Posterior cingulate gyrus (tissue), 11 donors: ENCODE results near the gene SUPT4H1.

Source experiments
- DNase-seq, 10 donors: peaks; one replicate each; pipeline versions ENCODE4 v3.0.0 to v3.0.0-alpha.2; 2020 to 2021; ENCODE audit warnings: mixed read lengths in 3 of 10
- intact Hi-C: fragments of 100-400 bp; cut with DNase I; formaldehyde crosslinking; loops from one replicate; pipeline ENCODE4 v1.15.1; 2023

The SUPT4H1 gene

DNA sequence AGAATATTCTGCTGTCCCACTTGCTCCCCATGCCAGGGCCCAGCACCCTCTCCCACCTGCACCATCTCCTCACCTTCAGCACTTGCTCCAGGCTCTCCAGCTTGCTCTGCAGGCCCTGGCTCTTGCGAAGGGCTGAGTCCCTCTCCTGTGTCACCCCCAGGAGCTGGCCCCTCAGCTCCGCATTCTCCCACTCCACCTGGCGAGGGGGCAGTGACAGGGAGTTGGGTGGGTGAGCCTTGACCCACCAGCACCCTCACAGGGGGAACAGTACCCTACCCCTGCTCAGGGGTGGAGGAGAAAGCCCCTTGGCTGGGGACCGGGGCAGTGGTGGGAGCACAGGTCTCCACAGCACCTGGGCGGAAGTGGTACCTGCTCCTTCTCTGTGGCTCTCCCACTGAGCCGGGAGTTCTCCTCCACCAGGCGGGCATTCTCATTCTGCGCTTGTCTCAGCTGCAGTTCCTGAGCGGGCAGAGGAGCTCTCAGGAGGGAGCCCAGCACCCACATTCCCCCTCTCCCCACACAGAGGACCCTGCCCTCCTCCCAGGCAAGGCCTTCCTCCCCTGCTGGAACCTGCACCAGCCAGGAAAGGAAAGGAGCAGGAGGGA lies 29.3 kb downstream of the SUPT4H1 start:
- intact Hi-C loops, result no loop called here
- peak in 3 of 10 donors; percentile 62 to 67 (median 67) for DNase-seq

DNA sequence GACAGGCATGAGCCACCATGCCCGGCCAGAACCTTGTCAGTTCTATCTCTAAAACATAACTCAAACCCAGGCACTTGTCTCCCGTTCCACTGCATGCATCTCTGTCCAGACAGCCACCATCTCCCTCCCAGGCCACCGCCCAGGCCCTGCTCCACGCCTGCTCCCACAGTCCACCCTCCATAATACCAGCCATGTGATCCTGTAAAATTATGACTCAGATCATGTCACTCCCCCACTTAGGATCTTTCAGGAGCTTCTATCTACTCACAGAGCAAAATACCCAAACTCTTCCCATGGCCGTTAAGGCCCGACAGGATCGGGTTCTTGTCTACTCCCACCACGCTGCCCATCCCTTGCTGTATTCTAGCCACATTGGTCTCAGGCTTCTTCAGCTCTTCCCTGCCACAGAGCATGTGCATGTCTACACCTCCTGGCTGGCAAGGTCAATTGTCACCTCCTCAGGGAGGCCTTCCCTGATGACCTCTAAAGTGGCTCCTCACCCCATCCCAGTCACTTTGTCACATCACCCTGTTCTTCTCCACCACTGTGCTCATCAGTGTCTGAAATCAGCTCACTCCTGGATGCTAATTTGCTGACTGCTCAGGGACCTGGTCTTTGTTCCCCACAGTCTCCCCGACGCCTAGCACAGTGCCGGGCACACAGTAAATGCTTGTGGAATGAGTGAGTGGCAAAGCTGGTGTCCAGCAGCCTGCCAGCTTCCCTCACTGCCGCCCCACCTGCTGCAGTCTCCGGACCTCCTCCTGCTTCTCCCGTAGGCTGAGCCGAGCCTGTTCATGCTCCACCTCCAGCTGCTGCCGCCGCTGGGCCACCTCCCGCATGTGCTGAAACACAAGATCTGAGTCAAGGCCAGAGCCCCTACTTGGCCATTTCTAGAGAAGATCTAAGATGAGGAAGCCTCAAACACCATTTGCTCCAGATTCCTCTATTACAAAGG lies 30.2 kb downstream of the SUPT4H1 start:
- DNase-seq, result peak in 3 of 10 donors; percentile 73 to 83 (median 82)
- intact Hi-C loops, result no loop called here

DNA sequence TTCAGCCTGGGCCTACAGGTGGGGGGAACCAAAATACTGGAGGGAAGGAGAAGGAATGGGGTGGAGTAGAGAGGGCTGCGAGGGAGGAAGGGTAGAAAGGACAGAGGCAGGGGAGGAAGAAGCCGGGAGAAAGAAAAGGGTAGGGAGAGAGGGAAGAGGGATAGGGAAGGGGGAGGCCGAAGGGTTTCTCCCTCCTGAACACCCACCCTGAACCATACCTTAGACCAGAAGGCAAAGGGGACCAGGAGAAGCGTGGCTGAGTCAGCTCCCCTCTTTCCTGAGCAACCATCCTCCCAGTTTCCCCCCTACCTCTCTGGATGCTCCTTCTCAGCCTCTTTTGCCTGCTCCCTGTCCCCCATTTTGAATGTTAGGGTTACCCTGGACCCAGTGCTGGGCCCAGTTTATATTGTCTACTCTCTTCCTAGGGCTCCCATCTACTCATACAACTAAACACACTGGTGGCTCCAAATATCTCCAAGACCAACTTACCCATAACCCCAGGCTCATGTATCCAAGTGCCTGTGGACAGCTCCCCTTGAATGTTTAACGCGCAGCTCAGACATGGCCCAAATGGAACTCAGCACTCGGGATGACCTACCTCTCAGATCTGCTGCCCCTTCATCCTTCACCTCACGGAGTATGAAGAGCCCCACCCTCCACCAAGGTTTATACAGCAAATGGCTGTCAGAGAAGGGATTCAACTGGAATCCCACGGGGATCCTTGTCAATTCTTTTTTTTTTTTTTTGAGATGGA lies 31.3 kb downstream of the SUPT4H1 start:
- peak in 4 of 10 donors; percentile 2 to 16 (median 8) for DNase-seq
- intact Hi-C loops, result no loop called here

DNA sequence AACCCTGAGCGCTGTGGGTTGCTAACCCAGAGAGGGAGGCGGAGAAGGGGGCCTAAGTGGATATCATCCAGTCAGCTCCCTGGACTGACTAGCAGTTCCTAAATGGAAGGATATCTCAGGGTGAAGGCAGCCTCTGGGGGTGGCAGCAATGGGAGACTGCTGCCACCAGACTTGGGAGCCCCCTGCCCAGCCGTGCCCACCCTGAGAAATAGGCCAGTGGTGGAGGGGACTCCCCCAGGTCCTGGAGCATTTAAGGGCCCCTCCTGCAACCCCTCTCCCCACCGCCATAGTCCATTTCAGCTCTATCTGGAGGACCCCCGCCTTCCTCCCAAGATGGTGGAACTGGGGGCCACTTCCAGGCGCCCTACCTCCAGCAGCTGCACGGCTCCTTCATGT lies 31.8 kb downstream of the SUPT4H1 start:
- DNase-seq, result peak in 3 of 10 donors; percentile 26 to 45 (median 36)

DNA sequence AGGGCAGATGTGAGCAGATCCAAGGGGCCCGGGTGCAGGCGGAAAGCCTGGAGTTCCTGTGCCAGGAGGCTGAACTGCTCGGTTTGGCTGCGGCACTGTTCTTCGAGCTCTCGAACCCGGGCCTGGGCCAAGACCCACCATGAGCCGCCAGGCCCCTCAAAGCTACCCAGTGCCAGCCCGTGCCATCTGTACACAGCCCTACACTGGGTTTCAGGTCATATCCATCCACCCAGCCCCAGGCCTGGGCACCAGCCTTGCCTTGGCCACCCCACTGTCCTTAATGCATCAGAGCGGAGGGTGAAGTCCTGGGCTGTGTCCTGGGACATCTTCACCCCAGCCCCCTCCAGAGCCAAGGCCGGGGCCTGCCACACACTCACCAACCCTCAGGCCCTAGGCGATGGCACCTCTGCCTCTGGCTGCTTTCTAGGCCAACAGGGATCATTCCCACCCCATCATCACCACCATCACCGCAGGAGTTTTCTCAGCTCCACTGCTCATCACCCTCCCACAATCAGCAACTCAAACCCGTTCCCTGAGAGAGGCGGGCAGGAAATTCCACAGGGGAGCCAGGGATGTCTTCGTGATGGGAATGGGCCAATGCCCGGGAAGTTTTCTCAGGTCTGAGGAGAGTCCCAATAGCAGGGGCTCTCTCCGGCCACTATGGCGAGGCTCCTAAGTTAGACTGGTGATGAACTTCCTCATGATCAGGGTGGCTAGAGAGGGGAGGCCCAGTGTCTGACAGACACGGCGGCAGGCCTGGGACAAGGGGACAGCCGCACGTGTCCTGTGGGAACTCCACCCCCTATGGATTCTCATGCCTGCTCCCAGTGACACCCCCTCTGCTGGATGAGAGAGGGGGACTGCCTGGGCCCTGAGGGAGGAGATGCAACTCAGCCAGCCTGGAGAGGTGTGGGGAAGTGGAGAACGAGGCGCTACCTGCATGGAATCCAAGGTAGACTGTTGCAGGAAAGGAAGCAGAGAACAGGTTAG lies 32.5 kb downstream of the SUPT4H1 start:
- peak in 4 of 10 donors; percentile 6 to 76 (median 60) for DNase-seq
- intact Hi-C loops, result no loop called here

More for the DNA sequence above, 31.8 kb downstream of the SUPT4H1 start:
- intact Hi-C loops, result no loop called here

DNA sequence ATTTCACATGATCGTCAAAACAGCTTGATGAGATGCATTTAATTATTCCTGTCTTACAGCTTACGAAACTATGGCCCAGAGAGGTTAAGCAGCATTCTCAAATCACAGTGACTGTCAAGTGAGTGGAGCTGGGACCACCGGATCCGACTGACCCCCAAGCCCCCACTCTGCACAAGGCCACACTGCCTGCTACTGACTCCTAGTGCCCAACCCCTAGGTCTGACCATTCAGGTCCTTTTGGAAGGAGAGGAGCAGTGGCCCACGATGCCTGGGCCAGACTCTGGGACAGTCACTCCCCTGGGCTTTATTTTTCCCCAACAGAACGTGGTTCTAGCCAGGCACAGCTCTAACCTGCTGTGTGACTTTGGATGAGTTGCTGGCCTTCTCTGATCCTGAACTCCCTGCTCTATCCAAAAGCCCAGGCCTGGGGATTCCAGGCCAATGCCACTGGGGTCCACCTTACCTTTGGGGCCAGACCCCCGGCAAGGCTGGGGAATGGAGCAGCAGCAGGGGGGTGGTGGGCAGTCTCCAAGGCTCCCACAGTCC lies 33.3 kb downstream of the SUPT4H1 start:
- DNase-seq, result peak in 3 of 10 donors; percentile 2 to 47 (median 7)

DNA sequence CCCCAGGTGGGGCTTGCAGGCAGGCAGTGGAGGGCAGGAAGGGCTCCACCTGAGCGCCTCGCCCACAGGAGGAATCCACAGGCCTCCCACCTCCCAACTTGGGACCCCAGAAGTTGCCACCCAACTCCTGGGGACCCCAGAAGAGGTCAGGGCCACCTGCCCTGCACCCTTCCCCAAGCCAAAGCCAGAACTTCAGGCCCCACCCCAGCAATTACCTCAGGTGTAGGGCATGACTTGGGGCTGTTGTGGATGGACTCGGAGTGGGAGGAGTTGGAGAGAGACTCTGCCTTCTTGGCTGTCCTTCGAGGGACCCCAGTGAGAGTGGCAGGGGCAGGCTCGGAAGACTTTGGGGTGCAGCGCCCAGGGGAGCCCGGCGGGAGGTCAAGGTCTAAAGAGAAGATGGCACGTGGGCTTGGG lies 33.9 kb downstream of the SUPT4H1 start:
- intact Hi-C loops, result no loop called here
- peak in 3 of 10 donors; percentile 41 to 67 (median 41) for DNase-seq

More for the DNA sequence above, 33.3 kb downstream of the SUPT4H1 start:
- intact Hi-C loops, result no loop called here

DNA sequence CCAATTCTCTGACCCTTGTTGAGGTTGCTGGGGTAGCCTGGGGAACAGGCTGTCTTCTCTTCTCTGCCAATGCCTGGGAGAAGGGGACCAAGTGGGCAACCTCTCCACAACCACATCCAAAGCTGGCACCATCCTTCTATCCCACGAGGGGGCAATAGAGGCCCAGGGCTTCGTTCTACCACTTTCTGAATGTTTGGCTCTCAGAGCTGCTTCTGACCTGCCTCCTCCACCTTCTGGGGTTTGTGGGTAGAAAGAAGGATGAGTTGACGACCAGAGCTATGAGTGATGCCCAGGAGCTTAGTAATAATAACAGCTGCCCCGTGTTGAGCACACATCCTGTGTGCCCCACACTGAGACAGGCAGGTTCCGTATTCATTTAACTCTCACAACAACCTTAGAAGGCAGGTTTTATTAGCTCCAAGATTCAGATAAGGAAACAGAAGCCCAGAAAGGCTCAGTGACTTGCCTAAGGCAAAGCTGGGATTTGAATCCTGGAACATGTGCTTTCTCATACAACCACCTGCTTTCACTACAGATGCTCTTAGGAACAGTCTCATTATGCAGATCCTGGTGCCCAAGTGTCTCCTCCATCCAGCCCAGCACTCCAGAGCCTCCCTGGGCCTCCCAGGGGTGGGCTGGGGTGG lies 34.5 kb downstream of the SUPT4H1 start:
- intact Hi-C loops, result no loop called here
- peak in 4 of 10 donors; percentile 14 to 89 (median 56) for DNase-seq

DNA sequence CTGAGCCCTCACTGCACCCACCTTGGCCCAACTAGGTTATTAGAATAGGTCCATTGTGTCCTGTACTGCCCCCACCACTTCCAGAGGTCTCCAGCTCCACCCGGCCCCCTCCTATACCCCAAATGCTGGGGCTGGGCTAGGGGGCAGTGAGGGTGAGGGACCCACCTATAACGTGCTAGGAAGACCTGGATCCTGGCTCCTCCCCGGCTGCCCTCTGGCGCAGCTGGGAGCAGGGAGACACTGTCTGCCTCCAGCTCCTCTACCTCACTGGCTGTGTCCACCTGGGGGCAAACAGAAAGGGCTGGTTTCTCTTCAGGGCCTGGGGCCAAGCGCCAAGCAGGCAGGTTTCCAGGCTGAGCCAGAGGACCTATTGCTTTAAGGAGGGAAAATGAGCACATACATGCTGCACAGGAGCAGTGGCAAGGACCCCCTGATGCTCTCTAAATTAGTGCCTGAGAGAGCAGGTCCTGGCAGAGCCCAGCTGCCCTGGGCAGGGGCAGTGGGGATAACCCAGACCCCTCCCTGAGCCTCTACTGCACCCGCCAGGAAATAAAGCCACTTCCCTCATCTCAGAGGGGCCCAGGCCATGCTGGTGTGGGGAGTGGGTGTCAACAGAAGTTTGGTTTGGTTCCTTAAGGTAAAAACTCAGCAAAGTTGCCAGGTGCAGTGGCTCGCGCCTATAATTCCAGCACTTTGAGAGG lies 35.6 kb downstream of the SUPT4H1 start:
- intact Hi-C loops, result no loop called here
- DNase-seq, result peak in 5 of 10 donors; percentile 4 to 45 (median 26)

DNA sequence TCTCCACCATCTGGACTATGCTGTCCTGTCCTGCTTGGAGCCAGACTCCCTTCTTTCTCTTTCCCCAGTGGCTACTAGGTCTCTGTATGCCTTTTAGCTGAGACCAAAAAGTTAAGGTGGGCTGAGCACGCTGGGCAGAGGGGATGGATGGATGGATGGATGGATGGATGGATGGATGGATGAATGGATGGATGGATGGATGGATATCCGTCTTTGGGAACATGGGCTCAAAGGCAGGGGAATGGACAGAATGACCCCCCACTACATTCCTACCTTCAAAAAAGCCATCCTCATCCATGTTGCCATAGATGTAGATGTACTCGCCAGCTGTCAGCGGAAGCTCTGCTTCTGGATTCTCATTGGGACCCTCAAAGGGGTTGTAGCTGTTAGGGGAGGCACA lies 36.3 kb downstream of the SUPT4H1 start:
- intact Hi-C loops, result no loop called here
- DNase-seq, result peak in 1 of 10 donors; percentile 40

DNA sequence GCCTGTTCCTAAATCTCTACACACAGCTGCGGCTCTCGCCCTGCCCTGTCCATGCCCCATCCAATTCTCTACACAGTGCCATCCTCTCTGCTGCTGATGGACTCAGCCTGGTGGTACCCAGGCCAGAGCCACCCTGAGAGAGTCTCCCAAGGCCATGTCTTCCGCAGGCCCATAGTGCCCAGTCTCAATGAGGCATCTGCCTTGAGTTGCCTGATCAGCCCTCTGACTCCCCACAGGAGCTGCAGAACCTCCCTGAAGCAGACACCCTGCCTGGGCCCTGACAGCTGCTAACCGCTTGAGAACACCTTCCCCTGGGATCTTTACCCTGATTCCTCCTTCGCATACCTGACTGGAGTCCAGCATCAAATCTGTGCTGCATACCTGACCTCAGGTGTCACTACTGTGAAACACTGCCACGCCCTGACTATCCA lies 36.7 kb downstream of the SUPT4H1 start:
- DNase-seq, result peak in 3 of 10 donors; percentile 33 to 56 (median 55)
- intact Hi-C loops, result no loop called here

DNA sequence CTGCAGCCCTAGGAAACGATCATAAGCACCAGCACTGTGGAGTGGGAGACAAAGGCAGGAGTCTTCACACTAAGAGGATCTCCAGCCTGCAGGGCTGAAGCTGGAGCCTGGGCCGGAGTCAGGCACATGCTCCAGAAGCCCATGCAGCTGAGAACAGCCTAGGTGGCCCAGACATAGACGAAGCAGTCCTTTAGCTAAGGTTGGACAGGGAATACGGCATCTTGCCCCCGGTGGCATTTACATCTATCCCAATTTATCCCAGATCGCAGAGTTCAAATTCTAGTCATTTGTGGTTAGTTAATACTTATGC lies 37.3 kb downstream of the SUPT4H1 start:
- intact Hi-C loops, result no loop called here
- DNase-seq, result peak in 3 of 10 donors; percentile 21 to 31 (median 23)

DNA sequence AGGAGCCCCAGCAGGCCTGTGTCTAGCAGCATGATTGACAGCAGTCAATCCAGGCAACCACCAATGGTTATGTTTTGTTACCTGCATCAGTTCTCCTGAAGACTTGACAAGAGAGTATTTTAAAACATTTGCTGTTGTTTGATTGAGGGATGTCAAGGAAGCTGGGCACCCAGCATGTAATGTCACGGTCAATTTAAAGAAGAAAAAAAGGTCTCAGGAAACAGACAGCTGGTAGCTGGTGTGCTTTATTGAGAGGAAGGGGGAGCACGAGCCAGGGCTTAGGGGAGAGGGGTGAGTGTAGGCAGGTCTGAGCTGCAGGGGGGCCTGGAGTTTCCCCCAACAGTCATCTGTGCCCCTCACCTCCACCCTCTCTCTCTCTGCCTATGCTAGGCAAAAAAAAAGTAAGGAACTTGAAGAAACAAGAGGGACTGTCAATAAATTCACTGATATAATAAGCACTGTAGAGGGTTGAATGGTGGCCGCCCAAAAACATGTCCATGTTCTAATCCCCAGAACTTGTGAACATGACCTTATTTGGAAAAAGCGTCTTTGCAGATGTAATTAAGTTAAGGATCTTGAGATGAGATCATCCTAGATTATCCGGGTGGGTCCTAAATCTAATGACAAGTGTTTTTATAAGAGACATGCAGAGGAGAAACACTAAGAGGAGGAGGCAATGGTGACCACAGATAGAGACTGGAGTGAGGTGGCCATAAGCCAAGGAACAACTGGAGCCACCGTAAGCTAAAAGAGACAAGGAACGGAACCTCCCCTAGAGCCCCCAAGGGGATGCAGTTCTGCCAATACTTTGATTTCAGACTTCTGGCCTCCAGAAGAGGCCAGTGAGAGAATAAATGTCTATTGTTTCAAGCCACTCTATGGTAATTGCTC lies 37.9 kb downstream of the SUPT4H1 start:
- DNase-seq, result peak in 2 of 10 donors; percentile 12 to 21
- intact Hi-C loops, result no loop called here

DNA sequence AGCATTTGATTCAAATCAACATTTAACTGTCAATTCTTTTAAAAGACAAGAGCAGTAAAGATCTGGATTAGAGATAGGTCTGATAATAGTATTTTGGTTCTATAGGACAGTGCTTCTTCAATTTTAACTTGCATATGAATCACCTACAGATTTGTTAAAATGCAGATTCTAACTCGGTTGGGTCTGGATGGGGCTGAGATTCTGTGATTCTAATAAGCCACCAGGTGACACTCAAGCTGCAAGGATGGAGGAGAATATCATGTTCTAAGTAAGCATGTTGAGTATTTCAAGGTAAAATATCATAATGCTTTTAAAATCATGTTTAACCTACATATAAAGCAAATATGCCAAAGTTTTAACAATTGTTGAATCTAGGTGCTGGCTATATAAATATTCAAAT lies 39.2 kb downstream of the SUPT4H1 start:
- intact Hi-C loops, result no loop called here

DNA sequence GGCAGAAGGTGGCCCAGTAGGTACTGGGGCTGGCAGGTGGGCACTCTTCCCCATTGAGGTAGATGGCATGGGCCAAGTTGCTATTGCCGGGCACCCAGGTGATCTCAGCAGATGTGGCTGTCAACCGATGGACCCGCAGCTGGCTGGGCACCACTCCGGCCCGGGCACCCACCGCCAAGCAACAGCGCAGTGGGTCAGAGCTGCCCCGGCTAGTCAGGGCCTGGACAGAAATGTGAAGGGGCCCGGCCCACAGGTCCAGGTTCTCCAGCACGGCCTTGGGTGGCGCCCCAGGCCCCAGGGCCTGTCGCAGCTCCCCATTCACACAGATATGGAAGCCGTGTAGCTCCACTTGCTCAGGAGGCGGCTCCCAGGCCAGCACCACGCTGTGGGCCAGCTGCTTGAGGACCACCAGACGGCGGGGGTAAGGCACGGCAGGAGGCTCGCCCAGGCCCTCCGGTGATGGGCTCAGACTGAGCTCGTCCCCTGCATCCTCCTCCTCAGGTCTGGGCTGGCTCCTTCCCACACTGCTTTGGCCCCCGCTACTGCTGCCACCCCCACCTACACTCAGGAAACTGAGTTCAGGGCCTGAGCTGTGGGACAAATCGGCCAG lies 39.9 kb downstream of the SUPT4H1 start:
- intact Hi-C loops, result no loop called here
- peak in 3 of 10 donors; percentile 69 to 78 (median 77) for DNase-seq

More for the DNA sequence above, 39.2 kb downstream of the SUPT4H1 start:
- no peak for DNase-seq

DNA sequence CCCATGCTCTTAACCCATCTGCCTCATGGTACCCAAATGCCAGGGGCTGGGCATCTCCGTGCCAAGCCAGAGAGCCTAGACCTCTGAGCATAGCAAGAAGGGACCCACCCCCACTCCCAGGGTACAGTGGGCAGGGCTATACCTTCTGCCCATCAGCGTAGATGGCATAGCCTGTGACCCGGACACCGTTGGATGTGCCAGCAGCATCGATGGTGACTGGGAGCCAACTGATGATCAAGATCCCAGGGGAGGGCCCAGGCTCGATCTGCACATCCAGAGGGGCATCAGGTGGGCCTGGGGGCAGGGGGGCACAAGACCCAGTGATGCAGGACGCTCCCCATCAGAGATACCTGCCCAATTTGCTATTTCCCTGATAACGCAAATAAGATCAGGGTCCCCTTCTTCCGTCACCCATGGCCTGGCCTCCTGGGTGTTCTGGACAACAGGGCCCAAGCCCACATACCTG lies 40.5 kb downstream of the SUPT4H1 start:
- intact Hi-C loops, result no loop called here

More for the DNA sequence above, 40.5 kb downstream of the SUPT4H1 start:
- DNase-seq, result peak in 3 of 10 donors; percentile 15 to 77 (median 59)
